GM12865 (cell line): Measurements from ENCODE around the gene ECEL1.
A peak's percentile ranks its signal among the peaks of the same experiment; 100 is the strongest.
"Not testable (repeated sequence)": the region's sequence is repeated elsewhere in the genome, so short reads cannot be mapped to it uniquely, and the experiment has no call there.

Experiments
- DNase-seq: peaks from one replicate; pipeline ENCODE4 v3.0.0; 2010; ENCODE audit warnings: low read depth
- H3K4me3 ChIP-seq: 2 replicates; pipeline ENCODE4 v1.5.1; 2011; ENCODE audit warnings: mild to moderate bottlenecking, low read depth, low read length, control low read depth
- CTCF ChIP-seq: IDR thresholded peaks from 2 replicates; pipeline ENCODE4 v1.5.1; 2011; ENCODE audit warnings: low read length, control low read depth, low read depth, inconsistent platforms; ENCODE audit not compliant: insufficient read depth; ENCODE audit errors: missing control alignments

Gene ECEL1

DNA sequence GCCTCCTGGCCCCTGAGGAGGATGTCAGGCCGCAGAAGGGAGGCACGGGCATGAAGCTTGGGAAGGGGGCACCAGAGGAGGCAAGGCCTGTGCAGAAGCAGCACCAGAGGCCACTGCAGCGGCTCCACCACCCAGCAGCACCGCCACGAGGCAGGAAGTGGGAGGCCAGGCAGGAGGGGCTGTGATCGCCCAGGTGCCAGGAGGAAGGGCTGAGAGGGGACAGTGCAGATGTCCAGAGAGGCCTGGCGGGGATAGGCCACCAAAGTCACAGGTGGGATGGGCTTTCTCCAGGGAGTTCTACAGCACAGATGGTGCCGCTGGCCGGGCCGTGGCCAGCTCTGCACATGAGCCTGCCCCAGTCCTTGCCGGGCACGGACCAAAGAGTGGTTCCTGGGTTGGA is 37.7 kb downstream of the ECEL1 start:
- DNase-seq, result no peak
- no peak overlapping the region for H3K4me3 ChIP-seq
- TF ChIP-seq CTCF, result no peak

DNA sequence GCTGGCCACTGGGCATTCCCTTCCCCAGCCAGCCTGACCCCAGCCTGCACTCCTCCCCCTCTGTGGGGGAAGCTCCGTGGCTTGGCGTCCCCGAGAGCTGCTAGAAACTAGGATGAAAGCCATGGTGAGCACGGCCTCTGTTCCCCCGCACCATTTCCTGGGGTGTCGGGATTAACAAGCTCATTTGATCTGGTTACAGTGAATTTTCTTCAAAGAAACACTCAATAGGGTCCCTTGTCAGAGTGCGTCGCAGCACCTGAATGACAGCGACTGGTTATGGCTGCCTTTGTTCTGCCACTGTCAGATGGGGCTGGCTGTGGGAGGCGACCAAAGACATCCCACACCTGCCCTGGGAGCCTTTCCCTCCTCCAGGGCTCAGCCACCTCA is 39.3 kb downstream of the ECEL1 start:
- no peak for TF ChIP-seq CTCF

DNA sequence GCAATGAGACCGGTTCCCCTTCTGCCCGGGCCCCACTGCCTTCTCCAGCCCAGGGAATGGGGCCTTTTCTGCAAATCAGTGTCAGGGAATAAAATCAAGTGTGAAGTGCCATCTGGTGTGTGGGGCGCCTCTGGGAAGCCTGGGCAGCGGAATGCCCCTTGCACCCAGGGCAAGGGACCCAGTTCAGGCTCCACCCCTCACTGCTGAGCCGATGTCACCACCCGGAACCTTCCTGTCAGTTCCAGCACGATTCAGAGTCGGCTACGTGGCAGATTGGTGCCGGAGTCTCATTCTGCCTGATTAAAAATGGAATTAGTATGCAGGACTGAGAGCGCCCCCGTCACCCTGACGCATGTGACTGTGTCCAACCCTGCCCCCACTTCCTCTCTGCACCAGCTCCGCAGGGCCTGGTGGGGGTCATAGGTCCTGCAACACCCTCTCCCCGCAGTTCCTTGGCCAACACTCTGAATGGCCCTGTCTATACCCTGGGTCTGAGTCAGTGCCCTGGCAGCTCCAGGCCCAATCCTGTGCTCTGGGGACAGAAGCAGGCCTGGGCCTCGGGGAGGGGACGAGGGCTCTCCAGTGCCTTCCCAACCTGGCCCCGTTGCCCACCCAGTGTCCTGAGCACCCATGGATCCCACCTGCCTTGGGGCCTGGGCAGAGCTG is 39.9 kb downstream of the ECEL1 start:
- no peak for TF ChIP-seq CTCF
- DNase-seq, result no peak
- no peak overlapping the region for H3K4me3 ChIP-seq

More for the DNA sequence above, 39.3 kb downstream of the ECEL1 start:
- no peak for DNase-seq
- H3K4me3 ChIP-seq, result no peak overlapping the region

GRCh38 chr2:232447091-232447620 is 40.5 kb downstream of the ECEL1 start:
- H3K4me3 ChIP-seq, result no peak overlapping the region
- no peak for TF ChIP-seq CTCF
- no peak for DNase-seq

GRCh38 chr2:232446266-232446777 is 41.3 kb downstream of the ECEL1 start:
- not testable (repeated sequence) for H3K4me3 ChIP-seq, DNase-seq
- TF ChIP-seq CTCF, result peak; percentile 9

DNA sequence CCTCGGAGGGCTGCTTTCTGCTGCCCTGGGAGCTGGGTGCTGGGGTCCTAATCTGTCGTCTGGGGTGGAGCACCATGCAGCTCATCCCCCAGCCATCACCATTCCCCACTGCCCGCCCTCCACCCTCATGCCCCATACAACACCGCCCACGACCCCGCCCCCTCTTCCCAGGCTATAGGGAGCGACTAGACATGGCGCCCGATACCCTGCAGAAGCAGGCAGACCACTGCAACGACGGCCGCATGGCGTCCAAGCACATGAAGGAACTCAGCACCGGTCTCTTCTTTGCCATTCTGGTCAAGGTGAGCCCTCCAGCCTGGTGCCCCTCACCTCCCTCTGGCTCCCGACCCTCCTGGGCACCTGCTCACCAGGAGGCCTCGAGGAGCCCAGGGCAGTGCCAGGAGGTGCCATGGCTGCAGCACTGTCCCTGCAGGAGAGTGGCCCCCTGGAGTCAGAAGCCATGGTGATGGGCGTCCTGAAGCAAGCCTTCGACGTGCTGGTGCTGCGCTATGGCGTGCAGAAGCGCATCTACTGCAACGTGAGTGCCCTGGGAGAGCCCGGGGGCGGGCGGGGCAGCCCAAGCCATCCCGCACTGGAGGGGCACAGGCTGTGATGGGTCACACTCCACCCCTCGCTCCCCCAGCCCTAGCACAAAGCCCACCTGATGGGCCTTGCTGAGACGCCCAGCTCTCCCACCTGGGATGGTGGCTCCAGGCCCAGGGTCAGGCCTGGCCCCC is 42.3 kb downstream of the ECEL1 start:
- not testable (repeated sequence) for DNase-seq, H3K4me3 ChIP-seq

DNA sequence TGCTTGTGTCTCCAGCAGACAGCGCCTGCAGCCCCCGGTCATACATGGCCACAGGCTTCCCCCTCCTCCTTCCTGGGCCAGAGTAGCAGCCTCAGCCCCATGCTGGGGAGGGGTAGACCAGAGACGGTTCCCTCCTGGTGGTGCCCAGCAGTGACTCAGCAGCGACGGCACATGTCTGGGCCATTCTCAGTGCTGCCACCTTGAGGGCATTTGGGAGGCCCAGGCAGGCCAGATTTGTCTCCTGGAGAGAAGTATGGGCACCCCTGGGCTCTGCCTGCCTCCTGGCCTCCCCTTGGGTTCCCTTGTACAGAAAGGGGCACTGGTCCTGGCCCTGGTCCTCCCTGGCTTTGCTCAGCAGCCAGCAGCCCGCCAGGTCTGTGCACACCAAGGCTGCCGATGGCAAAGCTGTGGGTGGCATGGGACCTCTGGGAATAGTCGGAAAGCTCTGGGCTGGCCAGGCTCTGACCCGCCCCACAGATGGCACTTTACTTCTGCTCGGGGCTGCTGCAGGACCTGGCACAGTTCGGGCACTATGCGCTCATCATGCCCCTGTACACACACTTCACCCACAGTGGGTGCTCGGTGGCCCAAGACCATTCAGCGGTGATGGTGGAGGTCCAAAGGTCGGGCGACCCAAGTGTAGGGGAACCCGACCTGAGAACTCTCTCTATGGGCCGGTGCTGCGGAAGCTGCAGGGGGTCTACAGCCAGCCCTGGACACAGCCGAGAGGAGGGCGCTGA is 43.1 kb downstream of the ECEL1 start:
- peak; percentile 81 for TF ChIP-seq CTCF
- DNase-seq, result peak; percentile 74
- H3K4me3 ChIP-seq, result no peak overlapping the region

- not testable (repeated sequence) for H3K4me3 ChIP-seq, DNase-seq
Observed at GRCh38 chr2:232443669-232444408, 43.8 kb downstream of the ECEL1 start.

DNA sequence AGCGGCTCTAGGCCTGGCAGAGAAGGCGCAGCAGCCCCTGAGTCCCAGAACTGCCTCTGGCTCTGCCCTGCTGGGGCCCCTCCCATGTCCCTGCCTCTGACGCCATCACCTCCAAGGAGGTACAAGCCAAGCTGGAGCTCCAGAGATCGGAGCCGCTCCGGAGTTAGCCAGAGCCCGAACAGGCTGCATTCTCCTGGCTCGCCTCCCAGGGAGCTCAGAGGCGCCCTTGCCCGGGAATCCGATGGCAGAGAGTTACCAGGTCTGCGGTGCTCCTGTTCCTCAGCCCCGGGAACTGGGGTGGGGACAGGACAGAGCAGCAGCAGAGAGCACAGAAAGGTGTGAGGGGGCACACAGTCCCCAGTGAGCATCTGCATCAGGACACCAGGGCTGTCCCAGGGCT is 44.6 kb downstream of the ECEL1 start:
- not testable (repeated sequence) for DNase-seq, H3K4me3 ChIP-seq

GRCh38 chr2:232442431-232442830 is 45.2 kb downstream of the ECEL1 start:
- not testable (repeated sequence) for H3K4me3 ChIP-seq, DNase-seq
